ENCODE data around the gene NOD2. TPM values are rescaled to one million over a fixed set of nuclear protein-coding genes. Genes with fewer than 3 reads are reported as not detected.

The NOD2 gene
- total and polyA plus RNA-seq, 2 of the 13 experiments (the other 11 are each of a cell fraction or from before 2014, with no cell fraction given) = 0.27 to 0.81 TPM

GRCh38 chr16:50653633-50654519 lies 39.5 kb upstream of the NOD2 start (continued):
- TF ChIP-seq ZNF770 (CRISPR knock-in tag; IDR thresholded peaks at IDR 0.05) = peak; percentile 76
- TF ChIP-seq ZNF629 (CRISPR knock-in tag; conservative IDR thresholded peaks at IDR 0.05) = peak; percentile 89
- TF ChIP-seq ZNF678 (CRISPR knock-in tag; IDR thresholded peaks at IDR 0.05) = no peak
- TF ChIP-seq NKX3-1 (CRISPR knock-in tag; IDR thresholded peaks at IDR 0.05) = no peak
- TF ChIP-seq PRMT3 (CRISPR knock-in tag; IDR thresholded peaks at IDR 0.05; ENCODE audit: borderline replicate concordance, low read depth) = no peak
- TF ChIP-seq, protein P1, sequence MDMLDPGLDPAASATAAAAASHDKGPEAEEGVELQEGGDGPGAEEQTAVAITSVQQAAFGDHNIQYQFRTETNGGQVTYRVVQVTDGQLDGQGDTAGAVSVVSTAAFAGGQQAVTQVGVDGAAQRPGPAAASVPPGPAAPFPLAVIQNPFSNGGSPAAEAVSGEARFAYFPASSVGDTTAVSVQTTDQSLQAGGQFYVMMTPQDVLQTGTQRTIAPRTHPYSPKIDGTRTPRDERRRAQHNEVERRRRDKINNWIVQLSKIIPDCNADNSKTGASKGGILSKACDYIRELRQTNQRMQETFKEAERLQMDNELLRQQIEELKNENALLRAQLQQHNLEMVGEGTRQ (IDR thresholded peaks at IDR 0.05; ENCODE audit: low read depth, low read length) = no peak
- TF ChIP-seq, protein P1 (CRISPR knock-in tag; IDR thresholded peaks at IDR 0.05; ENCODE audit: borderline replicate concordance) = no peak
- no peak for TF ChIP-seq RARG (CRISPR knock-in tag; IDR thresholded peaks at IDR 0.05; ENCODE audit: low read depth)
- no peak for TF ChIP-seq RORA (CRISPR knock-in tag; IDR thresholded peaks at IDR 0.05)
- no peak for TF ChIP-seq HES4 (CRISPR knock-in tag; IDR thresholded peaks at IDR 0.05; ENCODE audit: borderline replicate concordance)
- no peak for TF ChIP-seq TFE3 (CRISPR knock-in tag; IDR thresholded peaks at IDR 0.05)
- TF ChIP-seq DPF2 (CRISPR knock-in tag; IDR thresholded peaks at IDR 0.05; ENCODE audit: borderline replicate concordance, low read depth) = no peak
- TF ChIP-seq, protein P2, sequence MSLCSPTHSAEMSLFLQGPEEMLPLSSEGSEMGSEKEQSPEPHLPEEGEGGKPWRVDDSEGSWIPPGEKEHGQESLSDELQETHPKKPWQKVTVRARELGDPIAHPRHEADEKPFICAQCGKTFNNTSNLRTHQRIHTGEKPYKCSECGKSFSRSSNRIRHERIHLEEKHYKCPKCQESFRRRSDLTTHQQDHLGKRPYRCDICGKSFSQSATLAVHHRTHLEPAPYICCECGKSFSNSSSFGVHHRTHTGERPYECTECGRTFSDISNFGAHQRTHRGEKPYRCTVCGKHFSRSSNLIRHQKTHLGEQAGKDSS (CRISPR knock-in tag; IDR thresholded peaks at IDR 0.05; ENCODE audit: borderline replicate concordance, low read depth) = 0 out of 2 replicates have a peak, but pooled peaks have one; percentile 20
- TF ChIP-seq IRX3 (CRISPR knock-in tag; IDR thresholded peaks at IDR 0.05; ENCODE audit: borderline replicate concordance, low read depth) = no peak
- TF ChIP-seq ZNF343 (CRISPR knock-in tag; IDR thresholded peaks at IDR 0.05) = no peak
- TF ChIP-seq SMC3 (IDR thresholded peaks at IDR 0.05; ENCODE audit: low read length) = peak; percentile 16; the same call in 1 of the 2 replicates
- TF ChIP-seq ZFP36L2 (CRISPR knock-in tag; IDR thresholded peaks at IDR 0.05) = no peak
- TF ChIP-seq ZSCAN25 (CRISPR knock-in tag; IDR thresholded peaks at IDR 0.05) = peak; percentile 99
- no peak for TF ChIP-seq NBN (conservative IDR thresholded peaks at IDR 0.05)
- TF ChIP-seq, protein P3, sequence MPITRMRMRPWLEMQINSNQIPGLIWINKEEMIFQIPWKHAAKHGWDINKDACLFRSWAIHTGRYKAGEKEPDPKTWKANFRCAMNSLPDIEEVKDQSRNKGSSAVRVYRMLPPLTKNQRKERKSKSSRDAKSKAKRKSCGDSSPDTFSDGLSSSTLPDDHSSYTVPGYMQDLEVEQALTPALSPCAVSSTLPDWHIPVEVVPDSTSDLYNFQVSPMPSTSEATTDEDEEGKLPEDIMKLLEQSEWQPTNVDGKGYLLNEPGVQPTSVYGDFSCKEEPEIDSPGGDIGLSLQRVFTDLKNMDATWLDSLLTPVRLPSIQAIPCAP (CRISPR knock-in tag; IDR thresholded peaks at IDR 0.05; ENCODE audit: low read depth) = no peak
- TF ChIP-seq SCMH1 (CRISPR knock-in tag; IDR thresholded peaks at IDR 0.05; ENCODE audit: borderline replicate concordance) = no peak

Measured in HepG2 (cell line).